ENCODE measurements around the gene LIPJ.

GRCh38 chr10:88541116-88541626 is 45.4 kb upstream of the LIPJ start:
- TF ChIP-seq, protein P1, sequence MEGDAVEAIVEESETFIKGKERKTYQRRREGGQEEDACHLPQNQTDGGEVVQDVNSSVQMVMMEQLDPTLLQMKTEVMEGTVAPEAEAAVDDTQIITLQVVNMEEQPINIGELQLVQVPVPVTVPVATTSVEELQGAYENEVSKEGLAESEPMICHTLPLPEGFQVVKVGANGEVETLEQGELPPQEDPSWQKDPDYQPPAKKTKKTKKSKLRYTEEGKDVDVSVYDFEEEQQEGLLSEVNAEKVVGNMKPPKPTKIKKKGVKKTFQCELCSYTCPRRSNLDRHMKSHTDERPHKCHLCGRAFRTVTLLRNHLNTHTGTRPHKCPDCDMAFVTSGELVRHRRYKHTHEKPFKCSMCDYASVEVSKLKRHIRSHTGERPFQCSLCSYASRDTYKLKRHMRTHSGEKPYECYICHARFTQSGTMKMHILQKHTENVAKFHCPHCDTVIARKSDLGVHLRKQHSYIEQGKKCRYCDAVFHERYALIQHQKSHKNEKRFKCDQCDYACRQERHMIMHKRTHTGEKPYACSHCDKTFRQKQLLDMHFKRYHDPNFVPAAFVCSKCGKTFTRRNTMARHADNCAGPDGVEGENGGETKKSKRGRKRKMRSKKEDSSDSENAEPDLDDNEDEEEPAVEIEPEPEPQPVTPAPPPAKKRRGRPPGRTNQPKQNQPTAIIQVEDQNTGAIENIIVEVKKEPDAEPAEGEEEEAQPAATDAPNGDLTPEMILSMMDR (IDR thresholded peaks at IDR 0.05), result no peak
- no peak for TF ChIP-seq EP300 (IDR thresholded peaks at IDR 0.05)
